HCT116 (cell line): ENCODE measurements around the gene SCAF1. TPM values are rescaled to one million over a fixed set of nuclear protein-coding genes. Genes with fewer than 3 reads are reported as not detected.

ENCODE experiments used
- ATAC-seq: fragments of 200-7000 bp; cut with Tn5 transposase; 2 replicates; pipeline ENCODE4 v1.9.1; 2020; ENCODE audit warnings: mild to moderate bottlenecking, moderate library complexity
- BruUV-seq: library from RNA; stranded (reverse); fragments of 400-500 nt; replicated peaks from 2 replicates; lab custom pipeline; 2021; lab: Mats Ljungman, UMichigan
- CTCF ChIA-PET: fragments of 300-600 bp; sonication (Branson Sonifier 250); formaldehyde crosslinking; loops from one replicate; lab custom pipeline; 2021; ENCODE audit warnings: antibody characterized with exemption; lab: Charles Lee
- POLR2A ChIA-PET: fragments of 300-600, 350-600 bp; sonication (Branson Sonifier 250); formaldehyde crosslinking; loops from one replicate; lab custom pipeline; 2021; ENCODE audit warnings: antibody characterized with exemption; lab: Charles Lee
- RAD21 ChIA-PET, 2 experiments: fragments of 300-600 bp; sonication (Branson Sonifier 250); formaldehyde crosslinking; loops; one replicate each; lab custom pipeline; 2023; ENCODE audit warnings: low total read pairs in 2 of 2; ENCODE audit not compliant: uncharacterized antibody in 2 of 2, unreplicated experiment in 2 of 2, low non-redundant PET in 1 of 2; lab: Charles Lee
- DNase-seq: peaks from one replicate; pipeline ENCODE4 v3.0.0-alpha.2; 2010; ENCODE audit warnings: low read depth, low spot score
- H2AFZ ChIP-seq: fragments of 200-600 bp; shearing (Covaris generic), sonication (generic); 2 replicates; pipeline ENCODE4 v1.6.1; 2017; ENCODE audit warnings: low read depth, mixed run types, mixed read lengths, antibody characterized with exemption, low read length; ENCODE audit not compliant: poor library complexity, severe bottlenecking
- H3K27ac ChIP-seq: 2 replicates; pipeline ENCODE4 v1.5.1; 2012; ENCODE audit warnings: low read depth, low read length
- H3K27me3 ChIP-seq: fragments of 200-600 bp; sonication (generic); 2 replicates; pipeline ENCODE4 v1.6.1; 2016; ENCODE audit warnings: mixed run types, low read length, mixed read lengths; ENCODE audit not compliant: insufficient read depth
- H3K36me3 ChIP-seq, 2 experiments: fragments of 200-500 bp in 1 of 2; fragments of 200-600 bp in 1 of 2; sonication (Bioruptor generic) in 1 of 2; sonication (generic) in 1 of 2; 2 replicates each; pipeline versions ENCODE4 v1.5.1 to v1.6.1; 2014 to 2016; ENCODE audit warnings: low read length in 2 of 2, inconsistent platforms in 1 of 2, mixed read lengths in 1 of 2, mixed run types in 1 of 2; ENCODE audit not compliant: insufficient read depth in 2 of 2, control insufficient read depth in 1 of 2
- H3K4me1 ChIP-seq, 2 experiments: fragments of 200-600 bp in 1 of 2; sonication (generic) in 1 of 2; 2 replicates each; pipeline versions ENCODE4 v1.5.1 to v1.6.1; 2012 to 2017; ENCODE audit warnings: low read length in 2 of 2, inconsistent platforms in 1 of 2, mild to moderate bottlenecking in 1 of 2, mixed read lengths in 1 of 2, mixed run types in 1 of 2, moderate library complexity in 1 of 2; ENCODE audit not compliant: insufficient read depth in 2 of 2, control insufficient read depth in 1 of 2
- H3K4me2 ChIP-seq: fragments of 200-600 bp; sonication (generic); 2 replicates; pipeline ENCODE4 v1.6.1; 2017; ENCODE audit warnings: mixed run types, low read length, mixed read lengths
- H3K4me3 ChIP-seq, 2 experiments: fragments of 200-600 bp in 1 of 2; sonication (generic) in 1 of 2; replicated peaks in 1 of 2; 2 replicates each; pipeline ENCODE4 v1.5.1; 2011 to 2016; ENCODE audit warnings: low read length in 2 of 2, control low read depth in 1 of 2, low read depth in 1 of 2, mild to moderate bottlenecking in 1 of 2, mixed read lengths in 1 of 2, mixed run types in 1 of 2
- H3K79me2 ChIP-seq: fragments of 200-600 bp; sonication (generic); 2 replicates; pipeline ENCODE4 v1.6.1; 2017; ENCODE audit warnings: mild to moderate bottlenecking, mixed run types, low read length, moderate library complexity, mixed read lengths; ENCODE audit not compliant: insufficient read depth
- H3K9ac ChIP-seq: fragments of 200-600 bp; sonication (generic); 2 replicates; pipeline ENCODE4 v1.6.1; 2016; ENCODE audit warnings: low read length, mixed read lengths
- H3K9me2 ChIP-seq: fragments of 200-600 bp; sonication (generic), shearing (Covaris generic); 2 replicates; pipeline ENCODE4 v1.6.1; 2017; ENCODE audit warnings: mixed run types, mild to moderate bottlenecking, moderate library complexity; ENCODE audit not compliant: insufficient read depth
- H3K9me3 ChIP-seq, 2 experiments: fragments of 200-500 bp in 1 of 2; fragments of 200-600 bp in 1 of 2; sonication (Bioruptor generic) in 1 of 2; sonication (generic) in 1 of 2; 2 replicates each; pipeline ENCODE4 v1.6.1; 2014 to 2017; ENCODE audit warnings: low read length in 2 of 2, mixed read lengths in 2 of 2, inconsistent platforms in 1 of 2, low read depth in 1 of 2, mild to moderate bottlenecking in 1 of 2, mixed run types in 1 of 2, moderate library complexity in 1 of 2; ENCODE audit not compliant: control insufficient read depth in 1 of 2, insufficient read depth in 1 of 2
- H4K20me1 ChIP-seq: fragments of 200-600 bp; sonication (generic), shearing (Covaris generic); 2 replicates; pipeline ENCODE4 v1.6.1; 2017; ENCODE audit warnings: mixed run types, mild to moderate bottlenecking, moderate library complexity; ENCODE audit not compliant: insufficient read depth
- CBX3 ChIP-seq: IDR thresholded peaks from 2 replicates; pipeline ENCODE4 v1.6.1; 2012; ENCODE audit warnings: low read depth
- CTCF ChIP-seq, 3 experiments: fragments of 200-600 bp in 1 of 3; sonication (generic) in 1 of 3; IDR thresholded peaks in 2 of 3; conservative IDR thresholded peaks in 1 of 3; 2 replicates each; pipeline ENCODE4 v1.5.1; 2012 to 2017; ENCODE audit warnings: low read depth in 2 of 3, low read length in 2 of 3, antibody characterized with exemption in 1 of 3, borderline replicate concordance in 1 of 3, control low read depth in 1 of 3, mild to moderate bottlenecking in 1 of 3, mixed read lengths in 1 of 3, mixed run types in 1 of 3, moderate library complexity in 1 of 3; ENCODE audit not compliant: insufficient read depth in 1 of 3
- ELF1 ChIP-seq: IDR thresholded peaks from 2 replicates; pipeline ENCODE4 v1.6.1; 2012; ENCODE audit warnings: low read depth, borderline replicate concordance
- EZH2 ChIP-seq: fragments of 200-600 bp; sonication (generic); IDR thresholded peaks from 2 replicates; pipeline ENCODE4 v1.6.1; 2017; ENCODE audit warnings: antibody characterized with exemption, mixed run types
- POLR2AphosphoS5 ChIP-seq: IDR thresholded peaks from 2 replicates; pipeline ENCODE4 v1.6.1; 2011; ENCODE audit warnings: mild to moderate bottlenecking, low read depth, low read length, moderate library complexity
- RAD21 ChIP-seq: IDR thresholded peaks from 2 replicates; pipeline ENCODE4 v1.6.1; 2012; ENCODE audit warnings: low read depth, mild to moderate bottlenecking
- TCF7L2 ChIP-seq: IDR thresholded peaks from 2 replicates; pipeline ENCODE4 v1.7.0; 2011; ENCODE audit warnings: borderline replicate concordance, inconsistent platforms; ENCODE audit not compliant: insufficient read depth, insufficient read length; ENCODE audit errors: extremely low read depth
- YY1 ChIP-seq: IDR thresholded peaks from 2 replicates; pipeline ENCODE4 v1.6.1; 2011; ENCODE audit warnings: low read length, low read depth, moderate library complexity, mild to moderate bottlenecking; ENCODE audit not compliant: insufficient replicate concordance; ENCODE audit errors: extremely low read depth
- intact Hi-C: fragments of 100-400 bp; cut with micrococcal nuclease; formaldehyde crosslinking; loops from 2 replicates; pipeline ENCODE4 v1.10.0; 2022
- total RNA-seq: library from RNA; stranded (reverse); gene quantifications from one replicate; pipeline ENCODE4 v1.2.1, GENCODE V29; 2021; ENCODE audit not compliant: unreplicated experiment
- TF ChIP-seq, protein P1 (sequence below): IDR thresholded peaks from 2 replicates; pipeline ENCODE4 v1.6.1; 2011; ENCODE audit warnings: mild to moderate bottlenecking, low read length, moderate library complexity; ENCODE audit not compliant: insufficient replicate concordance; ENCODE audit errors: extremely low read depth
- TF ChIP-seq, protein P2 (sequence below): IDR thresholded peaks from 2 replicates; pipeline ENCODE4 v1.6.1; 2012; ENCODE audit warnings: low read depth
- TF ChIP-seq, protein P3 (sequence below): IDR thresholded peaks from 2 replicates; pipeline ENCODE4 v1.6.1; 2012

SCAF1 gene
- total RNA-seq, 1 experiment from 2014 or later = 96.8 TPM

- Histone ChIP-seq H3K36me3 (peaks cover 29 to 45% of the 10 kb centered on the region in 2 experiments), H2AFZ (no peak overlapping the region), H3K79me2 (peaks cover 83% of the 10 kb centered on the region), H3K4me3 (no peak overlapping the region), H3K27me3 (no peaks in the 10 kb centered on the region), H3K9ac (peak overlapping the region; percentile 27; the same call in 1 of the 2 replicates), H3K27ac (peak overlapping the region; percentile 34), H3K9me2 (no peaks in the 10 kb centered on the region), H3K4me1 (peaks cover 21 to 34% of the 10 kb centered on the region in 2 experiments), H3K9me3 (no peaks in the 10 kb centered on the region), H4K20me1 (peaks cover 38% of the 10 kb centered on the region; the same call in 1 of the 2 replicates), H3K4me2 (peak overlapping the region; percentile 58)
- POLR2A ChIA-PET = interaction anchor here (0.6 to 1.1 kb wide), 2 partner anchors 37 to 42 kb away, joined by 3 read pairs; no protein-coding TSS in a partner anchor
- TF ChIP-seq ELF1 = no peak
- no peak for TF ChIP-seq POLR2AphosphoS5
- TF ChIP-seq, protein P1, sequence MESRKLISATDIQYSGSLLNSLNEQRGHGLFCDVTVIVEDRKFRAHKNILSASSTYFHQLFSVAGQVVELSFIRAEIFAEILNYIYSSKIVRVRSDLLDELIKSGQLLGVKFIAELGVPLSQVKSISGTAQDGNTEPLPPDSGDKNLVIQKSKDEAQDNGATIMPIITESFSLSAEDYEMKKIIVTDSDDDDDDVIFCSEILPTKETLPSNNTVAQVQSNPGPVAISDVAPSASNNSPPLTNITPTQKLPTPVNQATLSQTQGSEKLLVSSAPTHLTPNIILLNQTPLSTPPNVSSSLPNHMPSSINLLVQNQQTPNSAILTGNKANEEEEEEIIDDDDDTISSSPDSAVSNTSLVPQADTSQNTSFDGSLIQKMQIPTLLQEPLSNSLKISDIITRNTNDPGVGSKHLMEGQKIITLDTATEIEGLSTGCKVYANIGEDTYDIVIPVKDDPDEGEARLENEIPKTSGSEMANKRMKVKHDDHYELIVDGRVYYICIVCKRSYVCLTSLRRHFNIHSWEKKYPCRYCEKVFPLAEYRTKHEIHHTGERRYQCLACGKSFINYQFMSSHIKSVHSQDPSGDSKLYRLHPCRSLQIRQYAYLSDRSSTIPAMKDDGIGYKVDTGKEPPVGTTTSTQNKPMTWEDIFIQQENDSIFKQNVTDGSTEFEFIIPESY = no peak
- TF ChIP-seq, protein P2, sequence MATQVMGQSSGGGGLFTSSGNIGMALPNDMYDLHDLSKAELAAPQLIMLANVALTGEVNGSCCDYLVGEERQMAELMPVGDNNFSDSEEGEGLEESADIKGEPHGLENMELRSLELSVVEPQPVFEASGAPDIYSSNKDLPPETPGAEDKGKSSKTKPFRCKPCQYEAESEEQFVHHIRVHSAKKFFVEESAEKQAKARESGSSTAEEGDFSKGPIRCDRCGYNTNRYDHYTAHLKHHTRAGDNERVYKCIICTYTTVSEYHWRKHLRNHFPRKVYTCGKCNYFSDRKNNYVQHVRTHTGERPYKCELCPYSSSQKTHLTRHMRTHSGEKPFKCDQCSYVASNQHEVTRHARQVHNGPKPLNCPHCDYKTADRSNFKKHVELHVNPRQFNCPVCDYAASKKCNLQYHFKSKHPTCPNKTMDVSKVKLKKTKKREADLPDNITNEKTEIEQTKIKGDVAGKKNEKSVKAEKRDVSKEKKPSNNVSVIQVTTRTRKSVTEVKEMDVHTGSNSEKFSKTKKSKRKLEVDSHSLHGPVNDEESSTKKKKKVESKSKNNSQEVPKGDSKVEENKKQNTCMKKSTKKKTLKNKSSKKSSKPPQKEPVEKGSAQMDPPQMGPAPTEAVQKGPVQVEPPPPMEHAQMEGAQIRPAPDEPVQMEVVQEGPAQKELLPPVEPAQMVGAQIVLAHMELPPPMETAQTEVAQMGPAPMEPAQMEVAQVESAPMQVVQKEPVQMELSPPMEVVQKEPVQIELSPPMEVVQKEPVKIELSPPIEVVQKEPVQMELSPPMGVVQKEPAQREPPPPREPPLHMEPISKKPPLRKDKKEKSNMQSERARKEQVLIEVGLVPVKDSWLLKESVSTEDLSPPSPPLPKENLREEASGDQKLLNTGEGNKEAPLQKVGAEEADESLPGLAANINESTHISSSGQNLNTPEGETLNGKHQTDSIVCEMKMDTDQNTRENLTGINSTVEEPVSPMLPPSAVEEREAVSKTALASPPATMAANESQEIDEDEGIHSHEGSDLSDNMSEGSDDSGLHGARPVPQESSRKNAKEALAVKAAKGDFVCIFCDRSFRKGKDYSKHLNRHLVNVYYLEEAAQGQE = no peak
- no peak for TF ChIP-seq YY1
- TF ChIP-seq, protein P3, sequence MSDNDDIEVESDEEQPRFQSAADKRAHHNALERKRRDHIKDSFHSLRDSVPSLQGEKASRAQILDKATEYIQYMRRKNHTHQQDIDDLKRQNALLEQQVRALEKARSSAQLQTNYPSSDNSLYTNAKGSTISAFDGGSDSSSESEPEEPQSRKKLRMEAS = no peak
- TF ChIP-seq CBX3 = no peak
- peak; percentile 82 for TF ChIP-seq RAD21
- no peak for TF ChIP-seq TCF7L2
- peak; percentile 71 to 99 (median 97) for TF ChIP-seq CTCF (IDR thresholded peaks at IDR 0.05 in 2 of 3, conservative IDR thresholded peaks at IDR 0.05 in 1 of 3; ENCODE audit: borderline replicate concordance in 1 of 3, insufficient read depth in 1 of 3, low read depth in 2 of 3, low read length in 2 of 3)
- no peak for TF ChIP-seq EZH2
- RAD21 ChIA-PET = no interaction called here
- BruUV-seq = no TSS peak
- ATAC-seq (peak; percentile 10), DNase-seq (peak; percentile 56)
- intact Hi-C loops = no loop called here
- CTCF ChIA-PET = interaction anchor here (0.6 to 1.5 kb wide), 11 partner anchors 8 to 672 kb away, joined by 3 to 5 read pairs (median 3); partner anchors contain the start of genes CPT1C, PRRG2 and RRAS
Observed at GRCh38 chr19:49680421-49681351, 38.7 kb downstream of the SCAF1 start.
